Measurements from ENCODE around the gene OR2A5. TPM values are rescaled to one million over a fixed set of nuclear protein-coding genes. Genes with fewer than 3 reads are reported as not detected.
"Not testable (repeated sequence)": the region's sequence is repeated elsewhere in the genome, so short reads cannot be mapped to it uniquely, and the experiment has no call there.

The OR2A5 gene
- total RNA-seq, 1 donor from 2014 or later, result not detected

DNA sequence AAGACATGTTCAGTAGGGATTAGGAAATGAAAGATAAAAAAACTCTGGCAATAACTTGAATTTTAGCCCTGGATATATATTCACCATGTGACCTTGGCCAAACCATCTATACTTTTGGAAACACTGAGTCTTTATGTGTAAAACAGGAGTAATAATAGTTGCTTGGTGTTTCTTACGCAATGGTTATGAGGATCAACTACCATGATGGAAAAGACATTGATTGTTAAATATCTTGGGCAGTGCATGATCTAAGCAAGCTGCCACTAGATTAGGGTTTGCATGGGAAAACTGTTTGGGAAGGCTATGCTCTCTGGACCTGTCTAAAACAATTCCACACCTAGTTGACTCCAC lies 42.1 kb upstream of the OR2A5 start:
- Histone ChIP-seq H3K27me3 (no peaks in the 10 kb centered on the region), H3K27ac (no peak overlapping the region), H3K4me3 (no peak overlapping the region), H3K9me3 (no peaks in the 10 kb centered on the region), H3K36me3 (no peaks in the 10 kb centered on the region), H3K4me1 (no peaks in the 10 kb centered on the region)
- no peak for DNase-seq (ENCODE audit: extremely low spot score in 2 of 2)
- intact Hi-C loops (cut with DNase I), result no loop called here
- TF ChIP-seq POLR2AphosphoS5 (IDR thresholded peaks at IDR 0.05; ENCODE audit: insufficient read depth in 1 of 2, low read depth in 1 of 2), result no peak
- no peak for TF ChIP-seq POLR2A (IDR thresholded peaks at IDR 0.05)
- TF ChIP-seq, protein P1, sequence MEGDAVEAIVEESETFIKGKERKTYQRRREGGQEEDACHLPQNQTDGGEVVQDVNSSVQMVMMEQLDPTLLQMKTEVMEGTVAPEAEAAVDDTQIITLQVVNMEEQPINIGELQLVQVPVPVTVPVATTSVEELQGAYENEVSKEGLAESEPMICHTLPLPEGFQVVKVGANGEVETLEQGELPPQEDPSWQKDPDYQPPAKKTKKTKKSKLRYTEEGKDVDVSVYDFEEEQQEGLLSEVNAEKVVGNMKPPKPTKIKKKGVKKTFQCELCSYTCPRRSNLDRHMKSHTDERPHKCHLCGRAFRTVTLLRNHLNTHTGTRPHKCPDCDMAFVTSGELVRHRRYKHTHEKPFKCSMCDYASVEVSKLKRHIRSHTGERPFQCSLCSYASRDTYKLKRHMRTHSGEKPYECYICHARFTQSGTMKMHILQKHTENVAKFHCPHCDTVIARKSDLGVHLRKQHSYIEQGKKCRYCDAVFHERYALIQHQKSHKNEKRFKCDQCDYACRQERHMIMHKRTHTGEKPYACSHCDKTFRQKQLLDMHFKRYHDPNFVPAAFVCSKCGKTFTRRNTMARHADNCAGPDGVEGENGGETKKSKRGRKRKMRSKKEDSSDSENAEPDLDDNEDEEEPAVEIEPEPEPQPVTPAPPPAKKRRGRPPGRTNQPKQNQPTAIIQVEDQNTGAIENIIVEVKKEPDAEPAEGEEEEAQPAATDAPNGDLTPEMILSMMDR (IDR thresholded peaks at IDR 0.05), result no peak

DNA sequence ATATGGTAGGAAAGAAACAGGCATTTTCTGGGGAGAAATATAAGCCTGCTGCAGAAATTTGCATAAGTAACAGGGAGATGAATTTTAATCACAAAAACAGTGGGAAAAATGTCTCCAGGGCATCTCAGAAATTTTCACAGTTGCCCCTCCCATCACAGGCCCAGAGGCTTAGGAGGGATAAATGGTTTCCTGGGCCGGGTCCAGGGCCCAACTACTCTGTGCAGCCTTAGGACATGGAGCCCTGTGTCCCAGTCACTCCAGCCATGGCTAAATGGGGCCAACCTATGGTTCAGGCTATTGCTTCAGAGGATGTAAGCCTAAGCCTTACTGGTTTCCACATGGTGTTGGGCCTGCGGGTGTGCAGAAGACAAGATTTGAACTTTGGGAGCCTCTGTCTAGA lies 39.4 kb upstream of the OR2A5 start:
- no peaks in the 10 kb centered on the region for H3K9me3 ChIP-seq
- H3K27ac ChIP-seq, result no peak overlapping the region
- TF ChIP-seq POLR2A (IDR thresholded peaks at IDR 0.05) (no peak), POLR2AphosphoS5 (IDR thresholded peaks at IDR 0.05; ENCODE audit: insufficient read depth in 1 of 2, low read depth in 1 of 2) (no peak)
- TF ChIP-seq, protein P1 (IDR thresholded peaks at IDR 0.05), result no peak
- H3K27me3 ChIP-seq, result no peaks in the 10 kb centered on the region
- DNase-seq (ENCODE audit: extremely low spot score in 2 of 2), result no peak
- intact Hi-C loops (cut with DNase I), result no loop called here
- H3K36me3 ChIP-seq, result no peaks in the 10 kb centered on the region
- no peak overlapping the region for H3K4me3 ChIP-seq
- no peaks in the 10 kb centered on the region for H3K4me1 ChIP-seq

DNA sequence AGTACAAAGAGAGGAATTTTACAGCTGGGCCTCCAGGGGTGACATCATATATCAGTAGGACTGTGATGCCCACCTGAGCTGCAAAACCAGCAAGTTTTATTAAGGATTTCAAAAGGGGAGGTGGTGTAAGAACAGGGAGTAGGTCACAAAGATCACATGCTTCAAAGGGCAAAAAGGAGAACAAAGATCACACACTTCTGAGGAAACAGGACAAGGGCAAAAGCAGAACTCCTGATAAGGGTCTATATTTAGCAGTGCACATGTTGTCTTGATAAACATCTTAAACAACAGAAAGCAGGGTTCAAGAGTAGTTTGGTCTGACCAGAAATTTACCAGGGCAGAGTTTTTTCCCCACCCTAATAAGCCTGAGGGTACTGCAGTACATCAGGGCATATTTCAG lies 38.7 kb upstream of the OR2A5 start:
- H3K27me3 ChIP-seq; DNase-seq (ENCODE audit: extremely low spot score in 2 of 2); H3K4me1 ChIP-seq; intact Hi-C loops (cut with DNase I); H3K9me3 ChIP-seq; H3K4me3 ChIP-seq; H3K36me3 ChIP-seq; H3K27ac ChIP-seq: not testable (repeated sequence)

DNA sequence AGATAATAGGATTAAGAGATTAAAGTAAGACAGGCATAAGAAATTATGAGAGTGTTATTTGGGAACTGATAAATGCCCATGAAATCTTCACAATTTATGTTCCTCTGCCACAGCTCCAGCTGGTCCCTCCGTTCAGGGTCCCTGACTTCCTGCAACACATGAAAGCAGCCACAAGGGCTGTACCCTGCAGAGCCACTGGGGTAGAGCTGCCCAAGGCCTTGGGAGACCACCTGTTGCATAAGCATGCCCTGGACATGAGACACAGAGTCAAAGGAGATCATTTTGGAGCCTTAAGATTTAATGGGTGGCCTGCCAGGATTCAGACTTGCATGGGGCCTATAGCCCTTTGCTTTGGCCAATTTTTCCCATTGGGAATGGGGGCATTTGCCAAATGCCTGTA lies 37.9 kb upstream of the OR2A5 start:
- H3K36me3 ChIP-seq; DNase-seq (ENCODE audit: extremely low spot score in 2 of 2); H3K27me3 ChIP-seq; H3K9me3 ChIP-seq; H3K4me3 ChIP-seq; H3K4me1 ChIP-seq; intact Hi-C loops (cut with DNase I); H3K27ac ChIP-seq: not testable (repeated sequence)

DNA sequence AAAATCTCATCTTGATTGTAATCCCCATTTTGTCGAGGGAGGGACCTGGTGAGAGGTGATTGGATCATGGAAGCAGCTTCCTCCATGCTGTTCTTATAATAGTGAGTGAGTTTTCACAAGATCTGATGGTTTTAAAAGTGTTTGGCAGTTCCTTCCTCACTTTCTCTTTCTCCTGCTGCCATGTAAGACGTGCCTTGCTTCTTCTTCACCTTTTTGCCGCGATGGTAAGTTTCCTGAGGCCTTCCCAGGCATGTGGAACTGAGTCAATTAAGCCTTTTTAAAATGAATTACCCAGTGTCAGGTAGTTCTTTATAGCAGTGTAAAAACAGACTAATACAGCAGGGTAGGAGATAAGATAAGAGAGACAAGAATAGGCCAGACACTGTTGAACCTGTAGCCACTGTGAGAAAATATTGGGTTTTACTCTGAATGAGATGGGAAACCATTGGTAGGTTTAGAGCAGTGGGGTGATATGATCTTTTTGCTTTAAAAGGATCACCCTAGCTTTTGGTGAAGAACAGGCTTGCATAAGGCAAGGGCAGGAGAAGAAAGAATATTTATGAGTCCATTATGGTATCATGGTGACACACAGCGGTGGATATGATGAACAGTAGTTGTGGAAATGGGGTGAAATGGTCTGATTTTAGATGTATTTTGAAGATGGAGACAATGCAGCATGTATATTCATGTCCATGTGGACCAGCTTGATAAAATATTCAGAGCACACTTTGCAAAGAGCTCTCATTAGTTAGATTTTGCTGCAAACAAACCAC lies 37.1 kb upstream of the OR2A5 start:
- Histone ChIP-seq H3K36me3 (no peaks in the 10 kb centered on the region), H3K9me3 (no peaks in the 10 kb centered on the region), H3K4me1 (no peaks in the 10 kb centered on the region), H3K27me3 (no peaks in the 10 kb centered on the region), H3K27ac (no peak overlapping the region), H3K4me3 (no peak overlapping the region)
- intact Hi-C loops (cut with DNase I), result no loop called here
- TF ChIP-seq, protein P1 (IDR thresholded peaks at IDR 0.05), result no peak
- no peak for DNase-seq (ENCODE audit: extremely low spot score in 2 of 2)

DNA sequence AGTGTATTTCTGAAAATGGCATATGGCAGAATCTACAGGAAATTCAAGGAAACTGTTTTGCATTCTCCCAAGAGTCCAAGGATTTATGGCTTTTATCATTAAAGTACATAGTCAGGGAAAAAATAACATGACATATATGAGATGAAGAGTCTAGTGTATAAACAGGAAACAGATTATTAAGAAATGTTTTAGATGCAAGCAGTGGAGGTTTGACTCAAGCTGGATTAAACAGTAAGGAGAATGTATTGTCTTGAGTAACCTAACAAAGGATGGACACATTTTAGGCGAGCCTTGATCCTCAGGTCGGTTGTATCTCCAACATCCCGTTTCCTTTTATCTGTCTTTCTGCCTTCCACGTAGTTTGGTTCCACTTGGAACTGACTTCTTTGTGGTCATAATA lies 30.7 kb upstream of the OR2A5 start:
- no peak for DNase-seq (ENCODE audit: extremely low spot score in 2 of 2)
- H3K4me1 ChIP-seq, result no peaks in the 10 kb centered on the region
- H3K4me3 ChIP-seq, result no peak overlapping the region
- intact Hi-C loops (cut with DNase I), result no loop called here
- H3K36me3 ChIP-seq, result no peaks in the 10 kb centered on the region
- TF ChIP-seq POLR2A (IDR thresholded peaks at IDR 0.05), result no peak
- TF ChIP-seq, protein P1 (IDR thresholded peaks at IDR 0.05), result no peak
- no peak for TF ChIP-seq POLR2AphosphoS5 (IDR thresholded peaks at IDR 0.05; ENCODE audit: insufficient read depth in 1 of 2, low read depth in 1 of 2)
- no peaks in the 10 kb centered on the region for H3K27me3 ChIP-seq
- H3K9me3 ChIP-seq, result no peaks in the 10 kb centered on the region
- H3K27ac ChIP-seq, result no peak overlapping the region

Measured in vagina (tissue), 2 donors.